GM21515 (cell line): ENCODE data around the gene PLA1A.

Source experiments
- ATAC-seq: cut with Tn5 transposase; IDR thresholded peaks from one replicate; pipeline ENCODE4 v1.9.1; 2021; ENCODE audit not compliant: unreplicated experiment

Gene PLA1A

GRCh38 chr3:119636249-119636648, 38.6 kb downstream of the PLA1A start:
- ATAC-seq, result no peak

- ATAC-seq, result no peak
These were observed 39.4 kb downstream of the PLA1A start for GRCh38 chr3:119636891-119637611.

GRCh38 chr3:119637679-119638477, 40.2 kb downstream of the PLA1A start:
- ATAC-seq, result peak; percentile 34

- ATAC-seq, result no peak
These were observed 42.0 kb downstream of the PLA1A start for GRCh38 chr3:119639494-119640350.

GRCh38 chr3:119641416-119641815, 43.7 kb downstream of the PLA1A start:
- no peak for ATAC-seq

- ATAC-seq, result no peak
These were observed 45.2 kb downstream of the PLA1A start for GRCh38 chr3:119642746-119643473.

GRCh38 chr3:119643528-119643927, 45.8 kb downstream of the PLA1A start:
- no peak for ATAC-seq

GRCh38 chr3:119644481-119644880, 46.8 kb downstream of the PLA1A start:
- ATAC-seq, result no peak

GRCh38 chr3:119645813-119646212, 48.1 kb downstream of the PLA1A start:
- no peak for ATAC-seq

GRCh38 chr3:119647171-119647570, 49.5 kb downstream of the PLA1A start:
- ATAC-seq, result no peak

- ATAC-seq, result no peak
These were observed 50.3 kb downstream of the PLA1A start for GRCh38 chr3:119647843-119648575.

GRCh38 chr3:119649761-119650160, 52.1 kb downstream of the PLA1A start:
- no peak for ATAC-seq

- ATAC-seq, result no peak
These were observed 54.8 kb downstream of the PLA1A start for GRCh38 chr3:119652306-119653033.

GRCh38 chr3:119653876-119654275, 56.2 kb downstream of the PLA1A start:
- ATAC-seq, result no peak

- ATAC-seq, result no peak
These were observed 60.4 kb downstream of the PLA1A start for GRCh38 chr3:119657887-119658702.

- no peak for ATAC-seq
These were observed 61.3 kb downstream of the PLA1A start for GRCh38 chr3:119658994-119659393.

- ATAC-seq, result no peak
These were observed 62.1 kb downstream of the PLA1A start for GRCh38 chr3:119659606-119660291.
